ENCODE data around the gene WIPF1. TPM values are rescaled to one million over a fixed set of nuclear protein-coding genes. Genes with fewer than 3 reads are reported as not detected.

Gene WIPF1
- total RNA-seq, 3 donors from 2014 or later (not counting 1 experiment from before 2014, with no cell fraction given) = 508 to 640 (median 555) TPM

DNA sequence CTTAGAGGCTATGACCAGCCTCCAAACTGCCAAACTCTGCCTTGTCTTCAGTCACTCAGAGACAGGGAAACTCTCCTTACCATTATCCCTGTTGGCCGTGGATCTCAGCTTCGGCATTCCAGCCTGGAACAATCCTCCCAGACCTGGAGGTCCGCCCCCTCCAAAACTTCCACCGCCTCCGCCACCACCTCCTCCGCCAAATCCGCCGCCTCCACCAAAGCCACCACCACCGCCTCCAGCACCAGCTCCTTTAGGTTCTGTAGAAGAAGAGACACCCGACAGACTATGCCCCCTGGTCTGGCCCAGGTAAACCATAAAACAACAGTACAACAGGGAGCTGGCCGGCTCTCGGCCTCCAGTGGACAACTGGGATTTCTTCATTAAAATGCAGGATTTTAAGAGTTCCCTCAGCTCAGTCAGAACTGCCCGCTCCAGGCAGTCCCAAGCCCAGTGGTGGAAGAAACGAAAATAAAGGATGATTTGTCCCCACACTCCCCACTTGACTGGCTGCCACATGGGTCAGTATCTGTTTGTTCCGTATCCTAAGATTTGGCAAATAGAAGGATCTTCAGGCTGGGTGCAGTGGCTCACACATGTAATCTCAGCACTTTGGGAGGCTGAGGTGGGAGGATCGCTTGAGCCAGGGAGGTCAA, 22.4 kb downstream of the WIPF1 start:
- Mint-ChIP-seq H3K27me3 (ENCODE audit: low read depth in 2 of 2) (no peaks in the 10 kb centered on the region), H3K27ac (peak overlapping the region; percentile 87 to 92), H3K4me3 (no peak overlapping the region), H3K36me3 (peaks cover 18% of the 10 kb centered on the region), H3K4me1 (peaks cover 62 to 70% of the 10 kb centered on the region in 2 donors), H3K9me3 (no peaks in the 10 kb centered on the region)
- intact Hi-C loops (cut with micrococcal nuclease) = no loop called here
- peaks cover 25% of the 10 kb centered on the region for H3K4me1 ChIP-seq (ENCODE audit: control insufficient read depth, insufficient read depth, low read length)
- no peak overlapping the region for H3K27ac ChIP-seq (ENCODE audit: low read length)
- H3K9me3 ChIP-seq (ENCODE audit: control insufficient read depth, insufficient read depth, low read length) = no peaks in the 10 kb centered on the region
- H3K27me3 ChIP-seq (ENCODE audit: control insufficient read depth, insufficient read depth, low read length) = no peaks in the 10 kb centered on the region
- WGBS (ENCODE audit: insufficient coverage) = 93% methylated on average over 16 of the region's 16 CpGs
- ATAC-seq (no peak), DNase-seq (no peak)
- peaks cover 99% of the 10 kb centered on the region for H3K36me3 ChIP-seq (ENCODE audit: control insufficient read depth, insufficient read depth, low read length)
- TF ChIP-seq, protein P1, sequence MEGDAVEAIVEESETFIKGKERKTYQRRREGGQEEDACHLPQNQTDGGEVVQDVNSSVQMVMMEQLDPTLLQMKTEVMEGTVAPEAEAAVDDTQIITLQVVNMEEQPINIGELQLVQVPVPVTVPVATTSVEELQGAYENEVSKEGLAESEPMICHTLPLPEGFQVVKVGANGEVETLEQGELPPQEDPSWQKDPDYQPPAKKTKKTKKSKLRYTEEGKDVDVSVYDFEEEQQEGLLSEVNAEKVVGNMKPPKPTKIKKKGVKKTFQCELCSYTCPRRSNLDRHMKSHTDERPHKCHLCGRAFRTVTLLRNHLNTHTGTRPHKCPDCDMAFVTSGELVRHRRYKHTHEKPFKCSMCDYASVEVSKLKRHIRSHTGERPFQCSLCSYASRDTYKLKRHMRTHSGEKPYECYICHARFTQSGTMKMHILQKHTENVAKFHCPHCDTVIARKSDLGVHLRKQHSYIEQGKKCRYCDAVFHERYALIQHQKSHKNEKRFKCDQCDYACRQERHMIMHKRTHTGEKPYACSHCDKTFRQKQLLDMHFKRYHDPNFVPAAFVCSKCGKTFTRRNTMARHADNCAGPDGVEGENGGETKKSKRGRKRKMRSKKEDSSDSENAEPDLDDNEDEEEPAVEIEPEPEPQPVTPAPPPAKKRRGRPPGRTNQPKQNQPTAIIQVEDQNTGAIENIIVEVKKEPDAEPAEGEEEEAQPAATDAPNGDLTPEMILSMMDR (IDR thresholded peaks at IDR 0.05) = no peak
- no peak overlapping the region for H3K4me3 ChIP-seq (ENCODE audit: low read length)

DNA sequence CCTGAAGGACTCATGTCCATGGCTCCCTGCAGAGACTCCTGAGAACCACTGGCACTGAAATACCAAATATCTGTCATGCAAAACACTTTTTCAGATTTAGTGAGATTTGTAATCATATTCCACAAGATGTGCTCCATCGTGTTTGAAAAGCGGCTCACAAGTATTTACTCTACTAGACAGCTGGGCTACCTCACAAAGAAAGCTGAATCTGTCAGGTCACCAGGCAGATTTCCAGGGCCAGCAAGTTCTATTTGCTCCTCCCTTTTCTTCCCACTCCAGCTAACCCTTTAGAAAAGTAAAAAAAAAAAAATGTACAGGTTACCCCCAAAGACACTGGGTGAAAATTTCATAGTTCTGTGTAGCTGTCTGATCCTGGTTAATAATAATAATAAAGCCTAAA, 22.9 kb downstream of the WIPF1 start:
- Mint-ChIP-seq H3K27ac (peak overlapping the region; percentile 87 to 92), H3K36me3 (peaks cover 14% of the 10 kb centered on the region), H3K27me3 (ENCODE audit: low read depth in 2 of 2) (no peaks in the 10 kb centered on the region), H3K9me3 (no peaks in the 10 kb centered on the region), H3K4me1 (peaks cover 64 to 73% of the 10 kb centered on the region in 2 donors), H3K4me3 (no peak overlapping the region)
- peaks cover 20% of the 10 kb centered on the region for H3K4me1 ChIP-seq (ENCODE audit: control insufficient read depth, insufficient read depth, low read length)
- DNase-seq (no peak), ATAC-seq (no peak)
- no peak overlapping the region for H3K4me3 ChIP-seq (ENCODE audit: low read length)
- intact Hi-C loops (cut with micrococcal nuclease) = no loop called here
- WGBS (ENCODE audit: insufficient coverage) = 74% methylated on average over 2 of the region's 2 CpGs
- TF ChIP-seq, protein P1 (IDR thresholded peaks at IDR 0.05) = no peak
- H3K36me3 ChIP-seq (ENCODE audit: control insufficient read depth, insufficient read depth, low read length) = peaks cover 99% of the 10 kb centered on the region
- H3K9me3 ChIP-seq (ENCODE audit: control insufficient read depth, insufficient read depth, low read length) = no peaks in the 10 kb centered on the region
- H3K27me3 ChIP-seq (ENCODE audit: control insufficient read depth, insufficient read depth, low read length) = no peaks in the 10 kb centered on the region
- no peak overlapping the region for H3K27ac ChIP-seq (ENCODE audit: low read length)

DNA sequence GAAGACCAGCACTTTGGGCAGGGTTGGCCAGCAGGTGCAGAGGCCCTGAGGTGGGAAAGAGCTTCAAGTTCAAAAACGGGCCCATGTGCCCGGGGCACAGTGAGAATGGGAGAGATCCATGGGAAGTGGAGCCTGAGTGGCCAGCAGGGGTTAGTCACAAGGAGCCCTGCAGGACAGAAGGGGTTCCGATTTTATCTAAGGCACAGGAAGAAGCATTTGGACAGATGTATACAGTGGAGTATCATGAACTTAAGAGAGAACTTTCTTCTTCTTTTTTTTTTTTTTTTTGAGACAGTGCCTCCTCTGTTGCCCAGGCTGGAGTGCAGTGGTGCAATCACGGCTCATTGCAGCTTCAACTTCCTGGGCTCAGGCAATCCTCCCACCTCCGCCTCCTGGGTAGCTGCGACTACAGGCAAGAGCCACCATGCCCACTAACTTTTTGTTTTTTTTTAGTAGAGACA, 24.0 kb downstream of the WIPF1 start:
- TF ChIP-seq, protein P1 (IDR thresholded peaks at IDR 0.05) = no peak
- peak; percentile 45 to 61 (median 52) for ATAC-seq
- peaks cover 67 to 70% of the 10 kb centered on the region in 2 donors for H3K4me1 Mint-ChIP-seq
- no peaks in the 10 kb centered on the region for H3K27me3 Mint-ChIP-seq (ENCODE audit: low read depth in 2 of 2)
- H3K9me3 ChIP-seq (ENCODE audit: control insufficient read depth, insufficient read depth, low read length) = no peaks in the 10 kb centered on the region
- H3K36me3 Mint-ChIP-seq = peaks cover 14% of the 10 kb centered on the region
- 71% methylated on average over 6 of the region's 6 CpGs for WGBS (ENCODE audit: insufficient coverage)
- H3K4me1 ChIP-seq (ENCODE audit: control insufficient read depth, insufficient read depth, low read length) = peaks cover 12% of the 10 kb centered on the region
- no peak overlapping the region for H3K4me3 ChIP-seq (ENCODE audit: low read length)
- H3K27me3 ChIP-seq (ENCODE audit: control insufficient read depth, insufficient read depth, low read length) = no peaks in the 10 kb centered on the region
- H3K27ac ChIP-seq (ENCODE audit: low read length) = peak overlapping the region; percentile 28
- DNase-seq = peak in 1 of 2 donors; percentile 70
- peak overlapping the region; percentile 87 to 92 for H3K27ac Mint-ChIP-seq
- H3K4me3 Mint-ChIP-seq = peak overlapping the region; percentile 61
- H3K9me3 Mint-ChIP-seq = no peaks in the 10 kb centered on the region
- intact Hi-C loops (cut with micrococcal nuclease) = no loop called here
- H3K36me3 ChIP-seq (ENCODE audit: control insufficient read depth, insufficient read depth, low read length) = peaks cover 98% of the 10 kb centered on the region
